B cell (primary cell): ENCODE measurements around the gene PLD4. TPM values are rescaled to one million over a fixed set of nuclear protein-coding genes. Genes with fewer than 3 reads are reported as not detected.

Source experiments
- ATAC-seq: fragments of 200-7000 bp; cut with Tn5 transposase; one replicate; pipeline ENCODE4 v1.10.0; 2021; ENCODE audit warnings: low read depth, mild to moderate bottlenecking, moderate number of reproducible peaks, moderate library complexity
- CTCF ChIA-PET: fragments of 350-600 bp; sonication (Branson Sonifier 250); formaldehyde crosslinking; loops from one replicate; lab custom pipeline; 2021; ENCODE audit warnings: antibody characterized with exemption, inconsistent platforms; lab: Charles Lee
- POLR2A ChIA-PET: fragments of 350-600 bp; sonication (Branson Sonifier 250); formaldehyde crosslinking; loops from one replicate; lab custom pipeline; 2021; ENCODE audit warnings: antibody characterized with exemption; lab: Charles Lee
- DNase-seq: peaks from one replicate; pipeline ENCODE4 v3.0.0; 2013
- H2AFZ ChIP-seq: 2 replicates; pipeline ENCODE4 v1.6.1; 2012; ENCODE audit warnings: mild to moderate bottlenecking, low read depth, low read length; ENCODE audit not compliant: insufficient read depth, poor library complexity, severe bottlenecking
- H3K27ac ChIP-seq, 2 donors: 1 replicate in 1 of 2; 2 replicates in 1 of 2; pipeline ENCODE4 v1.5.1; 2012 to 2013; ENCODE audit warnings: low read length in 2 of 2, mild to moderate bottlenecking in 2 of 2, moderate library complexity in 1 of 2
- H3K27me3 ChIP-seq, 4 experiments: fragments of 200-600 bp in 1 of 4; sonication (generic) in 1 of 4; replicated peaks in 1 of 4; 1 replicate in 2 of 4; 2 replicates in 2 of 4; pipeline versions ENCODE4 v1.6.1 to v1.7.0; 2013 to 2016; ENCODE audit warnings: low read length in 3 of 4, mild to moderate bottlenecking in 2 of 4, mixed read lengths in 1 of 4, moderate library complexity in 1 of 4; ENCODE audit not compliant: insufficient read depth in 4 of 4, control insufficient read depth in 3 of 4; ENCODE audit errors: control extremely low read depth in 1 of 4
- H3K36me3 ChIP-seq, 2 experiments: replicated peaks in 1 of 2; 1 replicate in 1 of 2; 2 replicates in 1 of 2; pipeline versions ENCODE4 v1.6.1 to v1.7.1; 2013; ENCODE audit warnings: low read length in 1 of 2; ENCODE audit not compliant: insufficient read depth in 2 of 2, control insufficient read depth in 1 of 2; ENCODE audit errors: control extremely low read depth in 1 of 2, extremely low read depth in 1 of 2
- H3K4me1 ChIP-seq, 2 donors: fragments of 200-600 bp in 1 of 2; sonication (generic) in 1 of 2; 1 replicate in 1 of 2; 2 replicates in 1 of 2; pipeline versions ENCODE4 v1.5.1 to v1.6.1; 2013 to 2017; ENCODE audit warnings: low read length in 2 of 2; ENCODE audit not compliant: control insufficient read depth in 2 of 2, insufficient read depth in 2 of 2
- H3K4me2 ChIP-seq: replicated peaks from 2 replicates; pipeline ENCODE3; 2012; ENCODE audit warnings: mild to moderate bottlenecking, low read depth, low read length; ENCODE audit not compliant: poor library complexity, severe bottlenecking
- H3K4me3 ChIP-seq, 5 experiments: fragments of 200-600 bp in 1 of 5; sonication (generic) in 1 of 5; 1 replicate in 3 of 5; 2 replicates in 2 of 5; pipeline versions ENCODE4 v1.5.1 to v1.7.0; 2011 to 2016; ENCODE audit warnings: low read length in 4 of 5, mild to moderate bottlenecking in 4 of 5, low read depth in 2 of 5, control low read depth in 1 of 5, moderate library complexity in 1 of 5; ENCODE audit not compliant: insufficient read depth in 1 of 5; ENCODE audit errors: control extremely low read depth in 1 of 5, extremely low read depth in 1 of 5
- H3K79me2 ChIP-seq: fragments of 200-600 bp; sonication (generic); one replicate; pipeline ENCODE4 v1.6.0; 2016; ENCODE audit warnings: low read length; ENCODE audit not compliant: control insufficient read depth, insufficient read depth
- H3K9ac ChIP-seq: fragments of 200-600 bp; sonication (generic); 2 replicates; pipeline ENCODE4 v1.6.1; 2017; ENCODE audit warnings: mild to moderate bottlenecking, low read length, moderate library complexity
- H3K9me3 ChIP-seq, 3 donors: one replicate each; pipeline versions ENCODE4 v1.6.1 to v1.7.1; 2013; ENCODE audit warnings: low read length in 2 of 3; ENCODE audit not compliant: control insufficient read depth in 2 of 3, insufficient read depth in 1 of 3; ENCODE audit errors: control extremely low read depth in 1 of 3
- H4K20me1 ChIP-seq: 2 replicates; pipeline ENCODE4 v1.6.0; 2012; ENCODE audit warnings: mild to moderate bottlenecking, low read length; ENCODE audit not compliant: insufficient read depth, control insufficient read depth, poor library complexity, severe bottlenecking
- H3K27ac Mint-ChIP-seq: one replicate; pipeline ENCODE4 v1.8.0; 2021; ENCODE audit warnings: mixed read lengths
- H3K27me3 Mint-ChIP-seq: one replicate; pipeline ENCODE4 v1.8.0; 2021; ENCODE audit warnings: mixed read lengths
- H3K4me1 Mint-ChIP-seq: one replicate; pipeline ENCODE4 v1.8.0; 2021; ENCODE audit warnings: mixed read lengths
- H3K4me3 Mint-ChIP-seq: one replicate; pipeline ENCODE4 v1.8.0; 2021; ENCODE audit warnings: mixed read lengths
- H3K9me3 Mint-ChIP-seq: one replicate; pipeline ENCODE4 v1.8.0; 2022; ENCODE audit warnings: mixed read lengths; ENCODE audit not compliant: insufficient read depth
- CTCF ChIP-seq: fragments of 200-600 bp; IDR thresholded peaks from one replicate; pipeline ENCODE4 v1.8.0; 2022; ENCODE audit warnings: antibody characterized with exemption, mild to moderate bottlenecking
- EZH2 ChIP-seq: IDR thresholded peaks from 2 replicates; pipeline ENCODE4 v1.6.1; 2012; ENCODE audit warnings: borderline replicate concordance, low read depth, mild to moderate bottlenecking, moderate library complexity, low read length; ENCODE audit not compliant: insufficient read depth, poor library complexity, severe bottlenecking
- WGBS: methylation state at CpG from one replicate; pipeline ENCODE4 v1.1.5; 2013; ENCODE audit warnings: missing lambda C conversion rate; ENCODE audit not compliant: insufficient coverage; 5-methylcytosine and 5-hydroxymethylcytosine counted together
- intact Hi-C: fragments of 100-400 bp; cut with micrococcal nuclease; formaldehyde crosslinking; loops from one replicate; pipeline ENCODE4 v1.10.0; 2022
- polyA plus RNA-seq: library from polyadenylated mRNA; depleted of rRNA; stranded (reverse); fragments of >200 nt; gene quantifications from 2 replicates; pipeline ENCODE4 v1.2.3, GENCODE V29; 2012
- total RNA-seq, 2 donors: library from RNA; stranded (reverse); fragments of 120-200 nt in 1 of 2; gene quantifications; 1 replicate in 1 of 2; 2 replicates in 1 of 2; pipeline versions ENCODE4 v1.2.3 to v1.2.4, GENCODE V29; 2013 to 2022

The PLD4 gene
- total and polyA plus RNA-seq, 2 donors (not counting 1 experiment from before 2014, with no cell fraction given), result 49.9 to 79.7 TPM

- Histone ChIP-seq H3K4me1 (peaks cover 49 to 61% of the 10 kb centered on the region in 2 donors), H2AFZ (no peak overlapping the region), H3K9me3 (peaks cover 0 to 11% (median 0%) of the 10 kb centered on the region in 3 donors), H3K27me3 (no peaks in the 10 kb centered on the region), H3K27ac (no peak overlapping the region), H3K4me3 (no peak overlapping the region), H3K4me2 (peak overlapping the region; percentile 97), H3K36me3 (peaks cover 0 to 35% of the 10 kb centered on the region in 2 experiments), H4K20me1 (peaks cover 34% of the 10 kb centered on the region), H3K79me2 (peaks cover 42% of the 10 kb centered on the region), H3K9ac (no peak overlapping the region)
- ATAC-seq, result no peak
- ChIA-PET POLR2A (interaction anchor here (1.0 kb wide), 1 partner anchor 32 kb away, joined by 3 read pairs; no protein-coding TSS in a partner anchor), CTCF (interaction anchor here (1.5 kb wide), 1 partner anchor 47 kb away, joined by 4 read pairs; no protein-coding TSS in a partner anchor)
- DNase-seq, result no peak
- Mint-ChIP-seq H3K9me3 (no peaks in the 10 kb centered on the region), H3K4me1 (peaks cover 55% of the 10 kb centered on the region), H3K27ac (peak overlapping the region; percentile 10), H3K27me3 (no peaks in the 10 kb centered on the region), H3K4me3 (peak overlapping the region; percentile 86)
- 80% methylated on average over 8 of the region's 8 CpGs for WGBS
- TF ChIP-seq CTCF, result no peak
- no peak for TF ChIP-seq EZH2
- intact Hi-C loops, result no loop called here
Measured at GRCh38 chr14:104927901-104928300, 3.2 kb downstream of the PLD4 start.

- Histone ChIP-seq H3K27me3 (no peaks in the 10 kb centered on the region), H2AFZ (no peak overlapping the region), H3K27ac (no peak overlapping the region), H3K9ac (no peak overlapping the region), H3K4me2 (peak overlapping the region; percentile 97), H3K4me3 (no peak overlapping the region), H4K20me1 (peaks cover 34% of the 10 kb centered on the region), H3K9me3 (peaks cover 0 to 10% (median 0%) of the 10 kb centered on the region in 3 donors), H3K36me3 (peaks cover 0 to 35% of the 10 kb centered on the region in 2 experiments), H3K4me1 (peaks cover 44 to 57% of the 10 kb centered on the region in 2 donors), H3K79me2 (peaks cover 42% of the 10 kb centered on the region)
- Mint-ChIP-seq H3K4me1 (peaks cover 50% of the 10 kb centered on the region), H3K4me3 (no peak overlapping the region), H3K9me3 (no peaks in the 10 kb centered on the region), H3K27ac (peak overlapping the region; percentile 32), H3K27me3 (no peaks in the 10 kb centered on the region)
- CTCF ChIA-PET, result interaction anchor here (1.5 kb wide), 1 partner anchor 47 kb away, joined by 4 read pairs; no protein-coding TSS in a partner anchor
- ATAC-seq, result no peak
- TF ChIP-seq EZH2, result no peak
- no peak for TF ChIP-seq CTCF
- POLR2A ChIA-PET, result interaction anchor here (1.0 kb wide), 1 partner anchor 33 kb away, joined by 3 read pairs; no protein-coding TSS in a partner anchor
- peak; percentile 15 for DNase-seq
- 95% methylated on average over 15 of the region's 17 CpGs for WGBS
- intact Hi-C loops, result no loop called here
Measured at GRCh38 chr14:104928391-104929133, 3.9 kb downstream of the PLD4 start.
